Activated CD8-positive, alpha-beta memory T cell treated with anti-CD3 and anti-CD28 coated beads, Interleukin-2, amount 50 U/mL, for 24 hours (primary cell): ENCODE data around the gene MXD1.

Experiments
- DNase-seq: peaks from one replicate; pipeline ENCODE4 v3.0.0-alpha.2; 2020; ENCODE audit errors: extremely low read depth

Gene MXD1

GRCh38 chr2:69979902-69980807, 65.2 kb downstream of the MXD1 start:
- no peak for DNase-seq

GRCh38 chr2:69983392-69983966, 68.6 kb downstream of the MXD1 start:
- DNase-seq, result no peak

- DNase-seq, result no peak
Measured at GRCh38 chr2:69985216-69985615, 70.3 kb downstream of the MXD1 start.

- no peak for DNase-seq
Measured at GRCh38 chr2:69985688-69986087, 70.8 kb downstream of the MXD1 start.

GRCh38 chr2:69986691-69987090, 71.8 kb downstream of the MXD1 start:
- DNase-seq, result no peak

GRCh38 chr2:69988086-69988635, 73.3 kb downstream of the MXD1 start:
- DNase-seq, result no peak

- DNase-seq, result no peak
Measured at GRCh38 chr2:69989009-69989408, 74.1 kb downstream of the MXD1 start.

- DNase-seq, result no peak
Measured at GRCh38 chr2:69989441-69990105, 74.7 kb downstream of the MXD1 start.
